Measurements from ENCODE around the gene RPS29.

Gene RPS29

GRCh38 chr14:49617852-49618519, 31.8 kb upstream of the RPS29 start:
- no peaks in the 10 kb centered on the region for H3K9me3 Mint-ChIP-seq
- H3K27ac Mint-ChIP-seq: peak overlapping the region; percentile 99 to 100
- DNase-seq (no peak), ATAC-seq (replicated peaks) (no peak)
- peaks cover 21 to 31% of the 10 kb centered on the region in 2 donors for H3K4me1 Mint-ChIP-seq (ENCODE audit: low read depth in 2 of 2)
- no peaks in the 10 kb centered on the region for H3K27me3 Mint-ChIP-seq
- peak overlapping the region in 1 of 2 donors; percentile 98 for H3K4me3 Mint-ChIP-seq
- H3K36me3 Mint-ChIP-seq (ENCODE audit: insufficient read depth): peaks cover 58% of the 10 kb centered on the region

DNA sequence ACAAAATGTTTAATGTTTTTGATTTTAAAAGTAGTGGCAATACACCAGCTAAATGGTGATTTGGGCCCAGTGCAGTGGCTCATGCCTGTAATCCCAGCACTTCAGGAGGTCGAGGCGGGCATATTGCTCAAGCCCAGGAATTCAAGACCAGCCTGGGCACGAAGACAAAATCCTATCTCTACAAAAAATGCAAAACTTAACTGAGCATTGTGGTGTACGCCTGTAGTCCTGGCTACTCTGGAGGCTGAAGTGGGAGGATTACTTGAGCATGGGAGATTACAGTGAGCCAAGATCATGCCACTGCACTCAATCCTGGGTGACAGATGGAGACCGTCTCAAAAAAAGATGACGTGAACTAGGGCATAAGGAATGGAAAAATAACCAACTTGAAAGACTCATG, 29.6 kb upstream of the RPS29 start:
- Mint-ChIP-seq H3K4me1 (ENCODE audit: low read depth in 2 of 2) (peaks cover 14 to 18% of the 10 kb centered on the region in 2 donors), H3K9me3 (no peaks in the 10 kb centered on the region), H3K27ac (no peak overlapping the region), H3K4me3 (no peak overlapping the region), H3K27me3 (no peaks in the 10 kb centered on the region), H3K36me3 (ENCODE audit: insufficient read depth) (peaks cover 42% of the 10 kb centered on the region)
- no peak for DNase-seq
- no peak for ATAC-seq (replicated peaks)

GRCh38 chr14:49614196-49614595, 28.0 kb upstream of the RPS29 start:
- Mint-ChIP-seq H3K4me1 (ENCODE audit: low read depth in 2 of 2) (peaks cover 11 to 18% of the 10 kb centered on the region in 2 donors), H3K36me3 (ENCODE audit: insufficient read depth) (peaks cover 28% of the 10 kb centered on the region), H3K27me3 (no peaks in the 10 kb centered on the region), H3K9me3 (no peaks in the 10 kb centered on the region), H3K4me3 (no peak overlapping the region), H3K27ac (peak overlapping the region; percentile 17 to 73)
- ATAC-seq (replicated peaks): no peak
- DNase-seq: no peak

DNA sequence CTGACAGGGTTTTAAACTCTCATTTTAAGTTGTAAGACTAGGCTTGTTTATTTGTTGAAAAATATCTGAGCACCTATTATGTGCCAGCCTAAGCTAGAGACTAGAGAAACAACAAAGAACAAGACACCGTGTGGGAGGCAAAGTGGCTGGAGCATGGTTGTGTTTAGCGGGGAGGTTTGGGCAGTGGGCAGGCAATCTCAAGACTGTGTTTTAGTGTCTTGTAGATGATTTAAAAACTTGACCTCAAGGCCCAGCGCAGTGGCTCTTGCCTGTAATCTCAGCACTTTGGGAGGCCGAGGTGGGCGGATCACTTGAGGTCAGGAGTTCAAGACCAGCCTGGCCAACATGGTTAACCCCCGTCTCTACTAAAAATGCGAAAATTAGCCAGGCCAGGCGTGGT, 26.5 kb upstream of the RPS29 start:
- no peaks in the 10 kb centered on the region for H3K9me3 Mint-ChIP-seq
- DNase-seq (no peak), ATAC-seq (replicated peaks) (no peak)
- no peak overlapping the region for H3K4me3 Mint-ChIP-seq
- peaks cover 18% of the 10 kb centered on the region for H3K36me3 Mint-ChIP-seq (ENCODE audit: insufficient read depth)
- no peaks in the 10 kb centered on the region for H3K27me3 Mint-ChIP-seq
- peaks cover 3 to 9% of the 10 kb centered on the region in 2 donors for H3K4me1 Mint-ChIP-seq (ENCODE audit: low read depth in 2 of 2)
- H3K27ac Mint-ChIP-seq: no peak overlapping the region

DNA sequence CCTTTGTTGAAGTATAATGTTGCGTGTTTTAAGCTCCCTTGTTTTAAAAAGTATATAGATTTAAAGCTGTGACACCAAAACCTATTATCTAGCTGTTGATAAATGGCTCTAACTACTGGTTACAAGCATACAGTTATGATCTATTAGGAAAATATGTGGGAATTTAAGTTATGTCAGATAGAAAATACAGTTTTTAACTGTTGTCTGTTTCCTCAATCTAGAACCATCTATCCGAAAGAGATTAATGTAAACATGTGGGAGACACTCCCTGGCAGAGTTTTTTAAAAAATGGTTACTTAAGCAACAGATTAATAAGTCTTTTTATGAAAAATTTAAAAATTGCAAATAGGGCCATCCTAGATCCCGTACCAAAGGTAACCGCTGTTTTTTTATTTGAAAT, 26.1 kb upstream of the RPS29 start:
- DNase-seq: no peak
- ATAC-seq (replicated peaks): no peak
- H3K27me3 Mint-ChIP-seq: no peaks in the 10 kb centered on the region
- no peak overlapping the region for H3K27ac Mint-ChIP-seq
- peaks cover 14% of the 10 kb centered on the region for H3K36me3 Mint-ChIP-seq (ENCODE audit: insufficient read depth)
- H3K4me3 Mint-ChIP-seq: no peak overlapping the region
- no peaks in the 10 kb centered on the region for H3K9me3 Mint-ChIP-seq
- peaks cover 0 to 5% of the 10 kb centered on the region in 2 donors for H3K4me1 Mint-ChIP-seq (ENCODE audit: low read depth in 2 of 2)

- no peak overlapping the region for H3K4me3 Mint-ChIP-seq
- no peak for ATAC-seq (replicated peaks)
- H3K27ac Mint-ChIP-seq: no peak overlapping the region
- DNase-seq: no peak
- peaks cover 38% of the 10 kb centered on the region for H3K36me3 Mint-ChIP-seq (ENCODE audit: insufficient read depth)
- no peaks in the 10 kb centered on the region for H3K9me3 Mint-ChIP-seq
- H3K27me3 Mint-ChIP-seq: no peaks in the 10 kb centered on the region
- H3K4me1 Mint-ChIP-seq (ENCODE audit: low read depth in 2 of 2): peaks cover 3 to 4% of the 10 kb centered on the region in 2 donors
These were observed 21.4 kb upstream of the RPS29 start for GRCh38 chr14:49607583-49607982.

GRCh38 chr14:49598485-49599300, 12.5 kb upstream of the RPS29 start, which contains the start of gene LRR1:
LRR1 (plus strand) TSS chr14:49598940; CDS start chr14:49599021, 81 bp downstream.
- no peaks in the 10 kb centered on the region for H3K9me3 Mint-ChIP-seq
- H3K4me3 Mint-ChIP-seq: peak within 1 kb of the TSS; percentile 98
- H3K4me1 Mint-ChIP-seq (ENCODE audit: low read depth in 2 of 2): peaks cover 13 to 22% of the 10 kb centered on the region in 2 donors
- H3K36me3 Mint-ChIP-seq (ENCODE audit: insufficient read depth): peaks cover 32% of the 10 kb centered on the region
- ATAC-seq (replicated peaks) (peak; percentile 86), DNase-seq (peak; percentile 89 to 95 (median 91))
- no peaks in the 10 kb centered on the region for H3K27me3 Mint-ChIP-seq
- peak within 1 kb of the TSS; percentile 98 to 99 for H3K27ac Mint-ChIP-seq

GRCh38 chr14:49598189-49598484, 12.0 kb upstream of the RPS29 start:
- ATAC-seq (replicated peaks): no peak
- H3K27ac Mint-ChIP-seq: peak overlapping the region; percentile 98 to 99
- H3K36me3 Mint-ChIP-seq (ENCODE audit: insufficient read depth): peaks cover 30% of the 10 kb centered on the region
- DNase-seq: no peak
- no peaks in the 10 kb centered on the region for H3K27me3 Mint-ChIP-seq
- peaks cover 13 to 22% of the 10 kb centered on the region in 2 donors for H3K4me1 Mint-ChIP-seq (ENCODE audit: low read depth in 2 of 2)
- H3K4me3 Mint-ChIP-seq: peak overlapping the region; percentile 98
- no peaks in the 10 kb centered on the region for H3K9me3 Mint-ChIP-seq

DNA sequence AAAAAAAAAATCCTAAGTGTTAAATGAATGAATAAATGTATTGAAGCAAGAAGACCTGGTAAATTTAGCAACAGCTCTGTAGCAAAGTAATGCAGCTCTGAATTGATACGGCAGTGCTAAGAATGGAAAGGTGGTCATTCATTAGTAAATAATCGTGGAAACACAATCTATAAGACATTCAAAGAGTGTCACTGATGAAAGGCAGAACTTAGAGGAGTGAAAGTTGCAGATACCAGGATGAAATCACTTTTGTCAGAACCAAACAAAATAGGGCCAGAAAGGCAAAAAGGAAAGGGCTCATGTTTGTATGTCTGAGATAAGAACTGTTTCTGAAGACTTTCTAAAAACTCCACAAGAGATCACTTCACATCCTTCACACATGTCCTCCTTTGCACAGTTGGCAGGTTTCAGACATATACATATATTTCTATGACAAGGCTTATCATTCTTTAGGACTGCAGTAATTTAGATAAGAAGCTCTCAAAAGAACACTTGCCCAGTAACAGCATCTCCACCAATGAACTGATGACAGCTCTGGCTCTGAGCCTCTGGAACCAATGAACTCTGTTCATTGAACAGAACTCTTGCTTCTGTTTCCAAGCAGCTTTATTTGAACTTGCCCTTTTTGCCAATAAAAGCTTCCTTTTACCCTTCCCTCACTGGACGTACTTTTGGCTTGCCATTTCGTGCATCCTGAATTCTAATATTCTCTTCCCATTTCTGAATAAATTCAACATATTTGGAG, 8.3 kb upstream of the RPS29 start:
- no peaks in the 10 kb centered on the region for H3K27me3 Mint-ChIP-seq
- no peak overlapping the region for H3K4me3 Mint-ChIP-seq
- no peaks in the 10 kb centered on the region for H3K9me3 Mint-ChIP-seq
- H3K4me1 Mint-ChIP-seq (ENCODE audit: low read depth in 2 of 2): peaks cover 8 to 13% of the 10 kb centered on the region in 2 donors
- no peak for DNase-seq
- no peak overlapping the region for H3K27ac Mint-ChIP-seq
- H3K36me3 Mint-ChIP-seq (ENCODE audit: insufficient read depth): peaks cover 21% of the 10 kb centered on the region
- ATAC-seq (replicated peaks): no peak

GRCh38 chr14:49593016-49593415, 6.8 kb upstream of the RPS29 start:
- no peak for ATAC-seq (replicated peaks)
- Mint-ChIP-seq H3K27me3 (no peaks in the 10 kb centered on the region), H3K27ac (no peak overlapping the region), H3K36me3 (ENCODE audit: insufficient read depth) (peaks cover 12% of the 10 kb centered on the region), H3K4me1 (ENCODE audit: low read depth in 2 of 2) (peaks cover 2 to 4% of the 10 kb centered on the region in 2 donors), H3K9me3 (no peaks in the 10 kb centered on the region), H3K4me3 (no peak overlapping the region)
- no peak for DNase-seq

DNA sequence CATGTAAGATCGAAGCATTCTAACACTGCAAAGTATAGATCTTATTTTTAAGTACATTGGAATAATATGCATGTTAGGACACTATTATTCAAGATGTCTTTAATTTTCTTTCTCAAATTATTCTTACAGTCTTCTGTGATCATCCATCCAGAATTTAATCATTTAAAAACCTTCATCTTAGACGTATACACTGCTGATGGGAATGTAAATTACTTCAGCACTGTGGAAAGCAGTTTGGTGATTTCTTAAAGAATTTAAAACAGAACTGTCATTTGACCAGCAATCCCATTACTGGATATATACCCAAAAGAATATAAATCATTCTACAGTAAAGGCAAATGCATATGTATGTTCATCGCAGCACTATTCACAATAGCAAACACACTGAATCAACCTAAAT, 3.2 kb upstream of the RPS29 start:
- no peak overlapping the region for H3K4me3 Mint-ChIP-seq
- H3K27ac Mint-ChIP-seq: no peak overlapping the region
- ATAC-seq (replicated peaks) (no peak), DNase-seq (no peak)
- no peaks in the 10 kb centered on the region for H3K9me3 Mint-ChIP-seq
- peaks cover 12 to 19% of the 10 kb centered on the region in 2 donors for H3K4me1 Mint-ChIP-seq (ENCODE audit: low read depth in 2 of 2)
- H3K36me3 Mint-ChIP-seq (ENCODE audit: insufficient read depth): peaks cover 36% of the 10 kb centered on the region
- H3K27me3 Mint-ChIP-seq: no peaks in the 10 kb centered on the region

GRCh38 chr14:49586673-49587460, 687 bp upstream of the RPS29 start:
- Mint-ChIP-seq H3K4me1 (ENCODE audit: low read depth in 2 of 2) (peaks cover 29 to 42% of the 10 kb centered on the region in 2 donors), H3K4me3 (peak overlapping the region; percentile 91 to 99), H3K36me3 (ENCODE audit: insufficient read depth) (peaks cover 61% of the 10 kb centered on the region), H3K27ac (peak overlapping the region; percentile 99 to 100), H3K27me3 (no peaks in the 10 kb centered on the region), H3K9me3 (no peaks in the 10 kb centered on the region)
- ATAC-seq (replicated peaks) (peak; percentile 36), DNase-seq (peak; percentile 43 to 65 (median 52))

Data from effector memory CD8-positive, alpha-beta T cell (primary cell).